ENCODE results near the gene LBH.

Gene LBH

DNA sequence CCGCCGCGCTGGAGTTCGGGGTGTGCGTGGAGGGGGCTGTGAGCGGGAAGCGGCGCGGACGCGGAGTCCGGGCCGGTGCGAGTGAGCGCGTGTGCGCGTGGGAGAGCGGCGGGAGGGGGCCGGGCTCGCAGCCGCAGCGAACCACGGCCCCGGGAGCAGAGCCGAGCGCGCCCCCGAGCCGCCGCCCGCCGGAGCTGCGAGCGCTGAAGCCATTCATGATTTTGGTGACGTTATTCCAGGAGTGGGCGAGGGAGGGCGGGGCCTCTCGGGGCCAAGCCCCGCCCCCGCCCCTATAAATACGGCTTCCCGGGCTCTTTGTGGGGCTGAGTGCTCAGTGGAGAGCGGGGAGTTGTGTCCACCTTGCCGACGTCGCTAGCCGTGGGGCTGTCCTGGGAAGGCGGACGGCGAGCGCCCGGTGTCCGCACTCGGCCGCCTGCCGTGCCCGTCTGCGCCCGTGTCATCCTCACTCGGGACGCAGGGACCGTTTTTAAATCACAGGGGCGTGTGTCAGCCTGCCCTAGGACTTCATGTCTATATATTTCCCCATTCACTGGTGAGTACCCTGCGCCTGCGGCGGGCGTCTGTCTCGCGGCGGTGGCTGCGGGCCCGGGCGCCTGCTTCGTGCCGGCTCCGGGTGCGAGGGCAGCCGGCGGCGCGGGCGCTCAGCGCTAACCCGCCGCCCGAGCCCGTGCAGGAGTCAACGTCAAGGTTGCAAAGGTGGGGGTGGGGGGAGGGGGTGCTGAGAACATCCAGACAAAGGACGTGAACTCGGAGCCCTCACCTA, at the start of gene LBH:
LBH (plus strand) TSS at position 323 of the 784 bp plus-strand sequence; CDS start at position 528, 205 bp downstream.
- DNase-seq, result no peak

- no peak for DNase-seq
These were observed 47.3 kb upstream of the LBH start for GRCh38 chr2:30184035-30184434.

DNA sequence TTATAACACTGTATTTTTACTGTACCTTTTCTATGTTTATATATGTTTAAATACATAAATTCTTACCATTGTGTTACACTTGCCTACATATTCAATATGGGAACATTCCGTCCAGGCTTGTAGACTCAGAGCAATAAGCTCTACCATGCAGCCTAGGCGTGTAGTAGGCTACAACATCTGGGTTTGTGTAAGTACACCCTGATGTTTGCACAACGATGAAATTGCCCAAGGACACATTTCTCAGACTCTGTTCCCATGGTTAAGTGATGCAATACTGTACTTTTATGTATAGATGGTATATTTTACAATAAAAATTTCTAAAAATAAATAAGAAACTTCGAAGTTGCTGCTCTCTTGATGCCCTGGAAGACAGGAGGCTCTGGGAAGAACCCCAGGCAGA, 46.2 kb upstream of the LBH start:
- no peak for DNase-seq

DNA sequence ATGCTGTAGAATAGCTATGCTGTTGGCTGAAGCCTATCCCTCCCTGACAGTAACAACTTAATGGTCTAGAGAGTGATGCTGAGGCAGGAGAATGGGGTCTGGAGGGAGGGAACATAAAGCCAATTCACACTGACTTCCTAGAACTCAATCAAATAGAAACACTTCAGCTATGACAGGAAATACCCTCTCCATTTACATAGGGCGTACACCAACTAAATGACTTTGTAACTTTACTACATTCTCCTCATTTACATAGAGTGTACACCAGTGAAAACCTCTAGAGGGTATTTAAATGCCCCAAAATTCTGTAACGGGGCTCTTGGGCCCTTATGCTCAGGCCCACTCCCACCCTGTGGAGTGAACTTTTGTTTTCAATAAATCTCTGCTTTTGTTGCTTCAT, 43.0 kb upstream of the LBH start:
- no peak for DNase-seq

- no peak for DNase-seq
These were observed 40.7 kb upstream of the LBH start for GRCh38 chr2:30190637-30191036.

- DNase-seq, result no peak
These were observed 40.2 kb upstream of the LBH start for GRCh38 chr2:30191107-30191506.

DNA sequence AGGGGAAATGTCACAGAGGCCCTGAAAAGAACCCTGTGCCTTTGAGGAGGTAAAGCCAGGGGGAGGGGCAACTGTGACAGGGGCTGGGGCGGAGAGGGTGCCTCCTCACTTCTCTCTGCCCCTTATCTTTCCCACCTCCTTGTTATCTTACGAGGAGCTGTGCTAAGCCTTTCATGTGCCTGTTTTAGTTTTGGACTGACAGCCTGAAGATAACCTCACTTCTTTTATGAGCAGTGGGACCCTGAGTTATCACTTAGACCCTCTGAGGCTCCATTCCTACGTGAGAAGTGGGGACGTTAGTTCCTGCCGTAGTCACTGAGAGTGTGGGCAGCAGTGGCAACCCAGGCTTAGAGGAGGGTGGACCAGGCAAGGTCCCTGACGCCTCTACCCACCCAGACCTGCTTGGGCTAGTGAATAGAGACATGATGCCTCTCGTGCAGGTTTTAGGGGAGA, 39.5 kb upstream of the LBH start:
- no peak for DNase-seq

DNA sequence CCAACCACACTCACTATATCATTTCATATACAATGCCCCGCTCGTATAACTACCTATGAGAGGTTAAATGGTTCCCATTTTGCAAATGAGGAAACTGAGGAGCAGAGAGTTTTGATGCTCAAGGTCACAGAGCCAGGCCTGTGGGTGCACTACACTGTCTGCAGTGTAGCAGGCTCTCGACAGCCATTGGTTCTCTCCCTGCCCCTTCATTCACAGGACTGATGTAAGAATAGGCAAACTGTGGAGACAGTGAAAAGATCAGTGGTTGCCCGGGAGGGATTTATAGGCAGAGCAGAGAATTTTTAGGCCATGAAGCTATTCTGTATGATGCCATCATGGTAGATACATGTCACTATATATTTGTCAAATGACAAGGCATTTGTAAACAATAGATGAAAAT, 39.0 kb upstream of the LBH start:
- no peak for DNase-seq

GRCh38 chr2:30193104-30193681, 38.1 kb upstream of the LBH start:
- DNase-seq, result no peak

- DNase-seq, result no peak
These were observed 36.9 kb upstream of the LBH start for GRCh38 chr2:30194421-30194820.

DNA sequence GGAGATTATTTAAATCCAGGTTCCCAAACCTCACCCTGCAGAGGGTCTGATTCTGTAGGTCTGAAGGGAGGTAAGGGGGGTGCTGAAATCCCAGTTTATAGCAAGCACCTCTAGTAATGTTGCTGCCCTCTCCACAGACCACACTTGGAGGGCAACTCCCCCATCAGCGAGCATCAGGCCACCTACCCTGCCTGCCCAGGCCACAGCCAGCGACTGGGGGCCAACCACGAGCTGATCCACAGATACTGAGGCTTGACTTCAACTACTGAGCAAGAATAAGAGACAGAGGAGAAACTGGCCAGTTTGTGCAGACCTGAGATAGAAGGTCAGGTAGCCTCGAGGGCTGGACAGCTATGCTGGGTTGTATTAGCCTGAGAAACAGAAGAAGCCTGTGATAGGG, 36.3 kb upstream of the LBH start:
- no peak for DNase-seq

DNA sequence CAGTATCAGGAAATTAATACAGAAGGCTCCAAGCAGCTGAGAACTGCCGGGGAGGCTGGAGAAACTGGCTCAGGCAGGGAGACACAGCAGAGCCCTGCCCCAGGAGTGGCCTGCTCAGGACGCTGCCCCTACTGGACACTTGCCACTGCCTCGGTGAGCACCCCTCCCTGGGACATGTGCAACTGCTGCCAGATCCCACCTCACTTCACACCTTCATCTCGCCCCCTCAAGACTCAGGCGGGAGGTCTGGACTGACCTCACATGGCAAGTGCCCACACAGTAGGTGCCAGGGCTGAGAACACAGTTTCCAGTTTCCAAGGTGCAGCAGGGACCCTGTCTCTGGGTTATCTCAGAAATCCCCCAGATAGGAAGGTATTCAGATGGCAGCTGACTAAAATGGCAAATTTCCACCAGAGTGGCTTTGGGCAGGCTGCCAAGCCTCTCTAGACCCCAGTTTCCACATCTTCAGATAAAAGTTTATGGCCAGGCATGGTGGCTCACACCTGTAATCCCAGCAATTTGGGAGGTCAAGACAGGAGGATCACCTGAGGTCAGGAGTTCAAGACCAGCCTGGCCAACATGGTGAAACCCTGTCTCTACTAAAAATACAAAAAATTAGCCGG, 33.7 kb upstream of the LBH start:
- no peak for DNase-seq

GRCh38 chr2:30201990-30202389, 29.3 kb upstream of the LBH start:
- no peak for DNase-seq

DNA sequence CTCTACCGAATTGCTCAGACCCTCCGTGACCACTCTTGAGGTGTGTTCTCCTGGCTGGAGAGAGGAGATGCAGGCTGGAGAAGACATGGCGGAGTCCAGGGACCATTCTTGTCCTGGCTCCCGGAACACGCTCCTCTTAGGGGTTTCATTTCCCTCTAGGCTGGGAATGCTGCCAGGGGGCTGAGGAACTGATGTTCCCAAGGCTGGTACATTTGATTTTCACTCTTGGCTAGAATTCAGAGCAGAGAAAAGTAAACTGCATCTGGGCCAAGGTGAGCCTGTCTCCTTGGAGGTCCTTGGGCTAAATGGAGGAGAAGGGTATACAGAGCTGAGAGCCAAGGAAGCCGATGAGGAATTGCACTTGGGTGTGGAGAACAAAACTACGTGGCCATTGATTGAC, 28.2 kb upstream of the LBH start:
- DNase-seq, result no peak

DNA sequence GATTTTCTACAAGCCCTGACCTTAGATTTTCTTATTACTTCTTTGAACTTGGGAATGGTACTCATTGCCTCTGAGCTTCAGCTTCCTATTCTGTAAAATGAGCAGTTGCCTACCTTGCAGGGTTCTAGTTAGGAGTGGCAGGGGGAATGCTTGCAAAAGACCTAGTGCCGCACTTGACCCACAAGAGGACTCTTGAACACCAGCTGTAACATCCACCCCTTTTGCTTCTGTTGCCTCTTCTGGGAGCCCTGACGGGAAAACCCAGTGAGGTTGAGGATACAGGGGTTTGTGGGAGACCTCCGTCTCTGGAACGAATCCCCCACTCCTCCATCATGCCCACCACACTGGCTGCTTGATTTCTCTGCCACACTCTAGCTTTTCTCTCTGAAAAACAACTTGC, 27.1 kb upstream of the LBH start:
- no peak for DNase-seq

GRCh38 chr2:30205456-30205855, 25.9 kb upstream of the LBH start:
- no peak for DNase-seq

- DNase-seq, result no peak
These were observed 24.6 kb upstream of the LBH start for GRCh38 chr2:30206461-30207430.

GRCh38 chr2:30208453-30208852, 22.9 kb upstream of the LBH start:
- peak in 1 of 2 experiments; percentile 13 for DNase-seq

GRCh38 chr2:30209227-30209626, 22.1 kb upstream of the LBH start:
- no peak for DNase-seq

DNA sequence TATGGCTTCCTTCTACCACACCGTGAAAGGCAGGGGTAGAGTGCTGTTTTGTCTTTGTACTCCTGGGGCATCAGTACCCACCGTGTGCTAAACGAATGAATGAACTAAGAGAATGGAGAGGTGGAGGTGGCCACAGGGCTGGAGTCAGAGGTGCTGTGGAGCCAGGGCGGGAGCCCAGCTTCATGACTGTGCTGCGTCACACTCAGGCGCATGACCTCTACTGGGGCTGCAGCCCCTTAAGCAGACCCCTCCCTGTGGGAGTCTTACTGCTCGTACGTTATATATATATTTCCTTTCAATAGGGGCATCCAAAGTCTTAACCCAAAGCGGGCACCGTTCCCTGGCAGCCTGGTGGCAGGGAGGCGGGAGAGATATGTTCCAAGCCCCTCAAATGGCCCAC, 18.0 kb upstream of the LBH start:
- DNase-seq, result no peak

DNA sequence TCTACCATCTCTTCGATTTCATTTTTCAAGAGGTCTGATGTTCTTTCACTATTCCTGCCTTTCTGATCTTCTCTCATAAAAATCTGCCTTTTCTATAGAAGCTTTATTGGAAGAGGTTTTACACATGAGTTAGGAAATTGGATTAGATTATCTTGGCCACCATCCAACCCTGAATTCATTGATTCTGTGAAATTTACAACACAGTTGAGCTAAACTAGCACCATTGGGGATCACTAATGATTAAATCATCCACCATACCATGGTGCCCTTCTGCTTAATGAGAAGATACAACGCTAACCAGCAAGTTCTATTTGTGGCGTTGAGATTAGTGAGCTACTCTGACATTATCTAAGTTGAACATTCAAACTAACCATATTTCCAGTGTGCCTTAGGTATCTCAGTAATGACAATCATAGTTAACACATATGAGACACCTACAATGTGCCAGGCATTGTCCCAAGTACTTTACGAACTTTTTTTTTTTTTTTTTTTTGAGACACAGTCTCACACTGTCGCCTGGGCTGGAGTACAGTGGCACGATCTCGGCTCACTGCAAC, 17.3 kb upstream of the LBH start:
- no peak for DNase-seq

GRCh38 chr2:30216157-30216556, 15.2 kb upstream of the LBH start:
- no peak for DNase-seq
